Occipital lobe (tissue), 2 donors: ENCODE data around the gene DCTD. TPM values are rescaled to one million over a fixed set of nuclear protein-coding genes. Genes with fewer than 3 reads are reported as not detected.

ENCODE experiments used
- DNase-seq: peaks from one replicate; lab custom pipeline; 2025; lab: John Stamatoyannopoulos, UW
- total RNA-seq: library from RNA; depleted of rRNA; stranded (reverse); fragments of >200 nt; gene quantifications from one replicate; pipeline ENCODE4 v1.2.3, GENCODE V29; 2014

The DCTD gene
- total RNA-seq, 1 donor from 2014 or later, result 18.1 TPM

GRCh38 chr4:182842759-182843390 lies 74.3 kb downstream of the DCTD start:
- no peak for DNase-seq

- no peak for DNase-seq
Observed at GRCh38 chr4:182842104-182842600, 75.0 kb downstream of the DCTD start.

GRCh38 chr4:182840108-182840507 lies 77.1 kb downstream of the DCTD start:
- no peak for DNase-seq

Other genes starting within 250 kb of the DCTD start
- gene WWC2, start 181.9 kb upstream of the DCTD start, total RNA-seq, result 15.1 TPM